ENCODE data around the gene COG7. TPM values are rescaled to one million over a fixed set of nuclear protein-coding genes. Genes with fewer than 3 reads are reported as not detected.
A peak's percentile ranks its signal among the peaks of the same experiment; 100 is the strongest.

Gene COG7
- total and polyA plus RNA-seq, 8 donors = 19.8 to 36.7 (median 31.0) TPM

DNA sequence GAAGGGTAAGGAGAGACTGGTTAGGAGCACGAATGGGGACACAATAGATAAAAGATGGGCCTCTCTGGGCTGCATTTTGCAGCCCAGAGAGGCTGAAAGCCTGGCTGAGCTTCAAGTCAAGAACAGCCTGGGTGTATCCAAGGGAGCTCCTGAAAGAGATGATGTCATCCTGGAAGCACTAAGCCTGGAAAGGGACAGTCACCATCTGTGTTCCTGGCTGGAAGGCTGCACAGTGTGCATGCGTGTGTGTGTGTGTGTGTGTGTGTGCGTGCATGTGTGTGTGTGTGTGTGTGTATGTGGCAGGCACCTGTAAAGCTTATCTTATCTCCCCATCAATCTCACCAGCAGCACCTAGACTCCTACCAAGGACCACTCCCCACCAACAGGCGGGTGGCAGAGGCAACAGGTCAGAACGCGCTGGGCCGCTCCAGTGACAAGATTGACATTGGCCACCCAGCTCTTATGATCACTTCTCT, 44.1 kb downstream of the COG7 start:
- H3K27ac ChIP-seq = peak overlapping the region in 1 of 2 donors; percentile 41
- H3K36me3 ChIP-seq = peaks cover 0 to 84% of the 10 kb centered on the region in 2 donors
- DNase-seq = no peak

DNA sequence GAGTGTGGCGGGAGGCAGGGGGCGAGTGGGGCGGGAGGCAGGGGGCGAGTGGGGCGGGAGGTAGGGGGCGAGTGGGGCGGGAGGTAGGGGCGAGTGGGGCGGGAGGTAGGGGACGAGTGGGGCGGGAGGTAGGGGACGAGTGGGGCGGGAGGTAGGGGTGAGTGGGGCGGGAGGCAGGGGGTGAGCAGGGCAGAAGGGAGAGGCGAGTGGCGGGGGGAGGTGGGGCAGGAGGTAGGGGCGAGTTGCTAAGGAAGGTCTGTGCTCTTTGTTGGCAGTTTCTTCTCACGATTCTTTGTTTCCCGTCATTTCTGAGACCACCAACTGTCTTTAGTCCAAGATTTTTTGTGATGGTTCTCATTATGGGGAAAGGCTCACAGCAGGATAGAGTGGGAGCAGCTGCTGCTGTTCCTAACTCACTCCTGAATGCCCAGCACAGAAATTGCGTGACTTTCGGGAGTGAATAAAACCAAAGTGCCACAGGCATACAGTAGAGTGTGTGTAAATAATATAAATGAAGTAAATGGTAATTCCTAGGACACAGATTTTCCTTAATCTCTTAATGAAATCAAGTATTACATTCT, 44.7 kb downstream of the COG7 start:
- Histone ChIP-seq H3K36me3 (peaks cover 0 to 84% of the 10 kb centered on the region in 2 donors), H3K4me3 (no peak overlapping the region), H3K27me3 (no peaks in the 10 kb centered on the region), H3K9me3 (no peaks in the 10 kb centered on the region), H3K4me1 (no peaks in the 10 kb centered on the region), H3K27ac (peak overlapping the region in 1 of 2 donors; percentile 41)
- DNase-seq (no peak), ATAC-seq (no peak)
- intact Hi-C loops (cut with DNase I) = no loop called here
- TF ChIP-seq, protein P1, sequence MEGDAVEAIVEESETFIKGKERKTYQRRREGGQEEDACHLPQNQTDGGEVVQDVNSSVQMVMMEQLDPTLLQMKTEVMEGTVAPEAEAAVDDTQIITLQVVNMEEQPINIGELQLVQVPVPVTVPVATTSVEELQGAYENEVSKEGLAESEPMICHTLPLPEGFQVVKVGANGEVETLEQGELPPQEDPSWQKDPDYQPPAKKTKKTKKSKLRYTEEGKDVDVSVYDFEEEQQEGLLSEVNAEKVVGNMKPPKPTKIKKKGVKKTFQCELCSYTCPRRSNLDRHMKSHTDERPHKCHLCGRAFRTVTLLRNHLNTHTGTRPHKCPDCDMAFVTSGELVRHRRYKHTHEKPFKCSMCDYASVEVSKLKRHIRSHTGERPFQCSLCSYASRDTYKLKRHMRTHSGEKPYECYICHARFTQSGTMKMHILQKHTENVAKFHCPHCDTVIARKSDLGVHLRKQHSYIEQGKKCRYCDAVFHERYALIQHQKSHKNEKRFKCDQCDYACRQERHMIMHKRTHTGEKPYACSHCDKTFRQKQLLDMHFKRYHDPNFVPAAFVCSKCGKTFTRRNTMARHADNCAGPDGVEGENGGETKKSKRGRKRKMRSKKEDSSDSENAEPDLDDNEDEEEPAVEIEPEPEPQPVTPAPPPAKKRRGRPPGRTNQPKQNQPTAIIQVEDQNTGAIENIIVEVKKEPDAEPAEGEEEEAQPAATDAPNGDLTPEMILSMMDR (IDR thresholded peaks at IDR 0.05) = no peak

More for the DNA sequence above, 44.1 kb downstream of the COG7 start:
- no peaks in the 10 kb centered on the region for H3K9me3 ChIP-seq
- no peak overlapping the region for H3K4me3 ChIP-seq
- peak; percentile 89 for ATAC-seq
- TF ChIP-seq, protein P1 (IDR thresholded peaks at IDR 0.05) = no peak
- H3K27me3 ChIP-seq = no peaks in the 10 kb centered on the region
- no peaks in the 10 kb centered on the region for H3K4me1 ChIP-seq
- intact Hi-C loops (cut with DNase I) = no loop called here

DNA sequence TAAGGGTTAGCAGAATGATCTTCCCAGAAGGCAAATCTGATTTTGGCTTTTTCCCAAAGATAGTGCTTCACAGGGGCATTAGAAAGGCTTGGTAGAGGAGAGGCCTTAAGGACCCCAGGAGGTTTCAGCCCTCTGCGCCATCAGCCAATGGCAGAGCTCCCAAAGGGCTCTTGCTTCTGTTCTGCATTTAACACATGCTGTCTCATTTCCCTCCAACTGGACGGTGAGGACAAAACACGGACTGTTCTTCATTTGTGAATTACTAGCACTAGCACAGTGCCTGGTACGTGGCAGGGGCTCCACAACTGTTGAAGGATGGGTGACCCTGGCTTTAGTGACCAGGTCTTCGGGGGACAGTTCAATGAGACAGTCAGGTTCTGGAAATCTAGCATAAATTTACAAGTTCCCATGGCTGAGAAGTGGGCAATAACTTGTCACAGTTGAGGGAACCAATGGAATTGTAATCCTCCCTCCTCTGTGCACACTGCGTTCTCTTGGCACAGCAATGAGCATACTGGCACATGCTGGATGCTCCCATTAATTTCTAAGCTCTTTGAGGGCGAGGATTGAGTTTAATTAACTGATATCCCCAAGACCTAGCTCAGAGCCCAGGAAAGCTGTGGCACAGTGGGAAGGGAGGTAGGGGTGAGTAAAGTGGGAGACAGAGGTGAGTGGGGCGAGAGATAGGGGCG, 45.4 kb downstream of the COG7 start:
- Histone ChIP-seq H3K36me3 (peaks cover 0 to 84% of the 10 kb centered on the region in 2 donors), H3K4me1 (no peaks in the 10 kb centered on the region), H3K27me3 (no peaks in the 10 kb centered on the region), H3K27ac (no peak overlapping the region), H3K4me3 (no peak overlapping the region), H3K9me3 (no peaks in the 10 kb centered on the region)
- intact Hi-C loops (cut with DNase I) = no loop called here
- TF ChIP-seq, protein P1 (IDR thresholded peaks at IDR 0.05) = no peak
- DNase-seq (no peak), ATAC-seq (no peak)

DNA sequence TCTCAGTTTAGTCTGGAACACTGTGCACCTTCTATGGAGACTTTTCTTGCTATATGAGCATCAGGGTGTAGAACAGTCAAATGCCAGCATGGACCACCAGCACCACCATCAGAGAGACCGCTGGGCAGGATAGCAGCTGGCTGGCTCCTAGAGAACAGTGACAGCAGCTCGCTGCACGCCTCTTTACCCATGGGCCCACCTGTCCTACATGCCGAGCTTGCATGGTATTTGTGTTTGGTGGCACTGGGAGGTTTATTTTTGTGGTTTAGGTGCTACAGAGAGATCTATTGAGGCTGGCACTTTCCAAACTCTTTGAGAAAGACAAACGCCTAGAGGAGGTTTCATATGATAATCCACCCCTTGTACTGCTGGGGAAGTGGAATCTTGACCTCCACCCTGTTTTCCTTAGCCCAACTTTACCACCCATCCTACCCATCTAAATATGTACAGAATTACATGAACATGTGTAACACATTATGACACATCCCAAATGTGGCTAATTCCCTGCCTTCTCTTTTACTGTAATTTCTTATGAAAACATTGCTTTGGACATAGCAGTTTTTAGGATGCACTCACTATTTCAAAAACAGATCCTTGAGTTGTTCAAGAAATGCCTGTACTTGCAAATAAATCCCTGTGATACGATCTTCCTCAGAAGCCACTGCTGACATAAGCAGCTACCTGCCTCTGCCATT, 46.3 kb downstream of the COG7 start:
- H3K27me3 ChIP-seq = no peaks in the 10 kb centered on the region
- no peak for ATAC-seq

More for the DNA sequence above, 46.3 kb downstream of the COG7 start:
- no peak for DNase-seq
- no peak overlapping the region for H3K27ac ChIP-seq
- TF ChIP-seq, protein P1 (IDR thresholded peaks at IDR 0.05) = no peak
- peaks cover 0 to 83% of the 10 kb centered on the region in 2 donors for H3K36me3 ChIP-seq
- H3K4me1 ChIP-seq = no peaks in the 10 kb centered on the region
- H3K9me3 ChIP-seq = no peaks in the 10 kb centered on the region
- intact Hi-C loops (cut with DNase I) = no loop called here
- H3K4me3 ChIP-seq = no peak overlapping the region

All from left lung (tissue), 10 donors.